GM12878 (cell line): ENCODE measurements around the gene UIMC1. TPM values are rescaled to one million over a fixed set of nuclear protein-coding genes. Genes with fewer than 3 reads are reported as not detected.

Source experiments
- ATAC-seq: fragments of 200-7000 bp; cut with Tn5 transposase; 3 replicates; pipeline ENCODE4 v1.9.1; 2020; ENCODE audit warnings: mild to moderate bottlenecking, moderate library complexity
- BruUV-seq: library from RNA; stranded (reverse); fragments of 400-500 nt; replicated peaks from 2 replicates; lab custom pipeline; 2021; lab: Mats Ljungman, UMichigan
- CTCF ChIA-PET: fragments of 300-600 bp; sonication (Branson Sonifier 250); formaldehyde crosslinking; extraction: SDS; loops from one replicate; lab custom pipeline; 2021; ENCODE audit warnings: inconsistent platforms; lab: Yijun Ruan, JAX
- POLR2A ChIA-PET: fragments of 350-600 bp; formaldehyde crosslinking; extraction: SDS; loops from one replicate; lab custom pipeline; 2021; ENCODE audit warnings: inconsistent platforms; lab: Charles Lee
- RAD21 ChIA-PET: fragments of 300-600 bp; sonication (Branson Sonifier 250); formaldehyde crosslinking; loops from one replicate; lab custom pipeline; 2023; ENCODE audit warnings: antibody characterized with exemption; ENCODE audit not compliant: unreplicated experiment; lab: Charles Lee
- SMC1A ChIA-PET: fragments of 300-600 bp; sonication (Branson Sonifier 250); formaldehyde crosslinking; loops from one replicate; lab custom pipeline; 2023; ENCODE audit not compliant: unreplicated experiment, uncharacterized antibody; lab: Charles Lee
- DNase-seq: peaks from one replicate; pipeline ENCODE4 v3.0.0-alpha.2; 2011; ENCODE audit warnings: low read depth, low spot score
- FAIRE-seq: peaks from 3 replicates; lab custom pipeline; 2011; peaks lifted over from hg19 to GRCh38; lab: Jason Lieb, UNC
- H2AFZ ChIP-seq: 2 replicates; pipeline ENCODE4 v1.6.0; 2011; ENCODE audit warnings: low read depth, low read length, control low read depth; ENCODE audit not compliant: control insufficient read depth
- H3K27ac ChIP-seq: 2 replicates; pipeline ENCODE4 v1.5.1; 2011; ENCODE audit warnings: control low read depth; ENCODE audit not compliant: control insufficient read depth, insufficient read depth
- H3K27me3 ChIP-seq, 2 experiments: replicated peaks in 1 of 2; 2 replicates each; pipeline versions ENCODE4 v1.6.0 to v1.6.1; 2011; ENCODE audit warnings: low read length in 1 of 2; ENCODE audit not compliant: control insufficient read depth in 2 of 2, insufficient read depth in 2 of 2
- H3K36me3 ChIP-seq, 2 experiments: 2 replicates each; pipeline ENCODE4 v1.5.1; 2011; ENCODE audit warnings: low read length in 1 of 2; ENCODE audit not compliant: control insufficient read depth in 2 of 2, insufficient read depth in 2 of 2
- H3K4me1 ChIP-seq: 2 replicates; pipeline ENCODE4 v1.6.1; 2011; ENCODE audit warnings: mild to moderate bottlenecking, low read length, moderate library complexity, mixed read lengths; ENCODE audit not compliant: control insufficient read depth, insufficient read depth
- H3K4me2 ChIP-seq: 2 replicates; pipeline ENCODE4 v1.6.0; 2011; ENCODE audit warnings: control low read depth; ENCODE audit not compliant: control insufficient read depth, insufficient read depth
- H3K4me3 ChIP-seq: fragments of 200-600 bp; sonication (generic); 2 replicates; pipeline ENCODE4 v1.5.1; 2016
- H3K79me2 ChIP-seq: 2 replicates; pipeline ENCODE4 v1.6.0; 2011; ENCODE audit warnings: low read length; ENCODE audit not compliant: control insufficient read depth, insufficient read depth
- H3K9ac ChIP-seq: 2 replicates; pipeline ENCODE4 v1.8.0; 2011; ENCODE audit warnings: low read length, control low read depth, mixed read lengths; ENCODE audit not compliant: control insufficient read depth, insufficient read depth
- H3K9me3 ChIP-seq: replicated peaks from 3 replicates; pipeline ENCODE4 v1.5.1; 2011; ENCODE audit warnings: mild to moderate bottlenecking, low read length; ENCODE audit not compliant: control insufficient read depth, insufficient read depth
- H4K20me1 ChIP-seq: 2 replicates; pipeline ENCODE4 v1.6.0; 2011; ENCODE audit not compliant: control insufficient read depth, insufficient read depth
- CHD1 ChIP-seq: IDR thresholded peaks from 2 replicates; pipeline ENCODE4 v1.6.1; 2012; ENCODE audit warnings: low read depth, low read length, improper control_type of control experiment
- HCFC1 ChIP-seq: fragments of 150-350 bp; IDR thresholded peaks from 2 replicates; pipeline ENCODE4 v1.6.1; 2014; ENCODE audit warnings: low read length
- IKZF1 ChIP-seq: fragments of 450-650 bp; conservative IDR thresholded peaks from 2 replicates; pipeline ENCODE4 v1.6.1; 2017; ENCODE audit warnings: antibody characterized with exemption, mild to moderate bottlenecking
- MEF2B ChIP-seq: fragments of 450-650 bp; IDR thresholded peaks from 2 replicates; pipeline ENCODE4 v1.6.1; 2018; ENCODE audit warnings: mild to moderate bottlenecking, moderate library complexity; ENCODE audit not compliant: partially characterized antibody, poor library complexity, severe bottlenecking
- POLR2AphosphoS2 ChIP-seq: IDR thresholded peaks from 2 replicates; pipeline ENCODE4 v1.6.1; 2011; ENCODE audit warnings: low read depth, mild to moderate bottlenecking, low read length, improper control_type of control experiment, moderate library complexity
- RB1 ChIP-seq: fragments of 450-650 bp; formaldehyde crosslinking; IDR thresholded peaks from 2 replicates; pipeline ENCODE4 v1.6.1; 2017; ENCODE audit warnings: mild to moderate bottlenecking, borderline replicate concordance
- RBBP5 ChIP-seq: fragments of 200-600 bp; sonication (generic); conservative IDR thresholded peaks from 2 replicates; pipeline ENCODE4 v1.6.1; 2016
- USF1 ChIP-seq: IDR thresholded peaks from 2 replicates; pipeline ENCODE4 v1.6.1; 2011; ENCODE audit warnings: borderline replicate concordance, low read depth, mild to moderate bottlenecking, moderate library complexity, mixed read lengths, low read length; ENCODE audit not compliant: insufficient read depth; ENCODE audit errors: extremely low read length
- WGBS: methylation state at CpG from one replicate; pipeline ENCODE4 v1.1.6; 2016; ENCODE audit warnings: low lambda C conversion rate; ENCODE audit not compliant: insufficient replicate concordance, insufficient coverage; ENCODE audit errors: missing lambda C conversion rate; 5-methylcytosine and 5-hydroxymethylcytosine counted together
- in situ Hi-C: fragments of 300-500 bp; cut with MboI; formaldehyde crosslinking; loops from 9 replicates; pipeline ENCODE4 v1.14.3; 2018; ENCODE audit warnings: mixed read lengths
- intact Hi-C: fragments of 100-400 bp; cut with micrococcal nuclease; formaldehyde crosslinking; loops from one replicate; pipeline ENCODE4 v1.14.2; 2022; ENCODE audit not compliant: unreplicated experiment
- polyA plus RNA-seq, 11 experiments: library from polyadenylated mRNA; depleted of rRNA in 4 of 11; unstranded in 6 of 11; stranded (reverse) in 5 of 11; fragments of >200 nt; fragmentation: Nextera tagmentation in 4 of 11; fragmentation: Illumina TruSeq in 1 of 11; extraction: Ambion mirVana in 4 of 11; extraction: Trizol in 1 of 11; gene quantifications; 1 replicate in 1 of 11; 2 replicates in 10 of 11; pipeline versions ENCODE4 v1.2.1 to v1.2.3, GENCODE V29; 2011 to 2016; ENCODE audit warnings: inconsistent platforms in 2 of 11, missing spikeins in 2 of 11, low read depth in 1 of 11
- total RNA-seq, 4 experiments: library from RNA; depleted of rRNA in 3 of 4; stranded (reverse); fragments of >200 nt in 3 of 4; fragmentation: Illumina TruSeq in 1 of 4; extraction: Trizol in 1 of 4; gene quantifications; 2 replicates each; pipeline versions ENCODE4 v1.2.1 to v1.2.3, GENCODE V29; 2013 to 2021
- TF ChIP-seq, protein P1 (sequence below): fragments of 450-650 bp; IDR thresholded peaks from 2 replicates; pipeline ENCODE4 v1.6.1; 2017; ENCODE audit warnings: mild to moderate bottlenecking, moderate library complexity
- TF ChIP-seq, protein P2 (sequence below): IDR thresholded peaks from 2 replicates; pipeline ENCODE4 v1.6.1; 2012; ENCODE audit warnings: low read depth, low read length, improper control_type of control experiment

UIMC1 gene
- total and polyA plus RNA-seq, 10 of the 15 experiments (the other 5 are each of a cell fraction or from before 2014, with no cell fraction given) = 16.2 to 51.4 (median 32.7) TPM

DNA sequence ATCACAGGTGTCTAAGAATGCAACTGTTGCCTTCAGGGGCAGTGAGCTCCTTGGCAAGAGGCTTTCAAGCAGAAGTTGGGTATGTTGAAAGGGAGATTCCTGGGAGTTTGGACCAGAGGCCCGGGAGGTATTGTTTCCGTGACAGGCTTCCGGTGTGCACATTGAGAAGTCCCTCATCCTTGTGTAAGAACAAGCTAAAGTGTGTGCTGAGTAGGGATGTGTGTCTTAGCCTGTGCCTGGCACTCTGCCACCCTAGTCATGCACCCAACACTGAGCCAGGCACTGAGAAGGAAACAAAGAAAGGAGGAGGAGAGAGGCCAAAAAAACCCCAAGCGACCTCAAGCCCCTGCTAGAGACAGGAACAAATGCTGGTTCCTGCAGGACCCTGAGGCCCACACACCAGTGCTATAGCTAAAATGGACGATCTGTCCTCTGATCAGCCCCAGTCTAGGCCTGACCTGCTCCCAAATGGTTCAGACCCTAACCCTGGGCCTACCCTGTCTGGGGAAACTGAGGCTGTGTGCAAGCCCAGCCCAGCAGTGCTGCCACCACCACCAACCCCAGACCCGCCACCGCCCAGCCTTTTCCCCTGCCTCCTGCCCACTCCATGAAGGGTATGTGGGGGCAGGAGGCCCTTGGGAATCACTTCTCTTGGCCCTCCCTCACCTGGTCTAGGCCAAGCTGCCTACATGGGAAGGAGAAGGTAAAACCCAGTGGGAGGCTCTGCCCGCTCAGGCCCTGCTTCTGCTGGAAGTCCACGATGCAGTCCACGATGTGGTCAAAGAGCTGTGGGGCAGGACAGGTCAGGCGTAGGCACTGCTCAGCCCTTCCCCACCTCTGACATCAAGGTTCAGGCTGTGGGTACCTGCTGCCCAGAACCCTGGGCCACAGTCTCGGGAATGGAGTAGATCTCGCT is 120.0 kb downstream of the UIMC1 start:
- no TSS peak for BruUV-seq
- Histone ChIP-seq H3K36me3 (no peaks in the 10 kb centered on the region), H3K4me3 (no peak overlapping the region)
- CTCF ChIA-PET = no interaction called here
- ATAC-seq = no peak
- in situ Hi-C loops = no loop called here
- TF ChIP-seq MEF2B (no peak), CHD1 (no peak), RB1 (no peak), HCFC1 (no peak), RBBP5 (no peak), POLR2AphosphoS2 (no peak)
- TF ChIP-seq, all 136 proteins: peak for 0
- 43% methylated on average over 13 of the region's 13 CpGs for WGBS
- Histone ChIP-seq H2AFZ (no peak overlapping the region), H3K9me3 (no peaks in the 10 kb centered on the region), H4K20me1 (no peaks in the 10 kb centered on the region), H3K9ac (no peak overlapping the region), H3K27me3 (peaks cover 0 to 4% of the 10 kb centered on the region in 2 experiments; a peak in 2 of 4 replicates), H3K4me2 (no peak overlapping the region), H3K79me2 (no peaks in the 10 kb centered on the region), H3K27ac (no peak overlapping the region), H3K4me1 (no peaks in the 10 kb centered on the region)
- ChIA-PET SMC1A (no interaction called here), RAD21 (interaction anchor here (1.2 kb wide), 1 partner anchor 226 kb away, joined by 3 read pairs; no protein-coding TSS in a partner anchor), POLR2A (interaction anchor here (0.7 kb wide), 1 partner anchor 24 kb away, joined by 3 read pairs; no protein-coding TSS in a partner anchor)
- intact Hi-C loops = no loop called here
- no peak for FAIRE-seq
- no peak for DNase-seq

GRCh38 chr5:176884571-176884890 is 122.0 kb downstream of the UIMC1 start:
- ChIA-PET SMC1A (no interaction called here), CTCF (no interaction called here), RAD21 (no interaction called here), POLR2A (no interaction called here)
- no TSS peak for BruUV-seq
- H3K36me3 ChIP-seq = no peaks in the 10 kb centered on the region
- H3K4me1 ChIP-seq = no peaks in the 10 kb centered on the region
- H3K9me3 ChIP-seq = no peaks in the 10 kb centered on the region
- peaks cover 0 to 4% of the 10 kb centered on the region in 2 experiments; a peak in 3 of 4 replicates for H3K27me3 ChIP-seq
- H3K27ac ChIP-seq = no peak overlapping the region
- H3K4me3 ChIP-seq = no peak overlapping the region
- H3K9ac ChIP-seq = no peak overlapping the region
- in situ Hi-C loops (no loop called here), intact Hi-C loops (no loop called here)
- FAIRE-seq (no peak), ATAC-seq (no peak), DNase-seq (no peak)
- H3K4me2 ChIP-seq = no peak overlapping the region
- no peaks in the 10 kb centered on the region for H4K20me1 ChIP-seq
- no peak overlapping the region for H2AFZ ChIP-seq
- 16% methylated on average over 4 of the region's 4 CpGs for WGBS
- H3K79me2 ChIP-seq = no peaks in the 10 kb centered on the region
- TF ChIP-seq, protein P1, sequence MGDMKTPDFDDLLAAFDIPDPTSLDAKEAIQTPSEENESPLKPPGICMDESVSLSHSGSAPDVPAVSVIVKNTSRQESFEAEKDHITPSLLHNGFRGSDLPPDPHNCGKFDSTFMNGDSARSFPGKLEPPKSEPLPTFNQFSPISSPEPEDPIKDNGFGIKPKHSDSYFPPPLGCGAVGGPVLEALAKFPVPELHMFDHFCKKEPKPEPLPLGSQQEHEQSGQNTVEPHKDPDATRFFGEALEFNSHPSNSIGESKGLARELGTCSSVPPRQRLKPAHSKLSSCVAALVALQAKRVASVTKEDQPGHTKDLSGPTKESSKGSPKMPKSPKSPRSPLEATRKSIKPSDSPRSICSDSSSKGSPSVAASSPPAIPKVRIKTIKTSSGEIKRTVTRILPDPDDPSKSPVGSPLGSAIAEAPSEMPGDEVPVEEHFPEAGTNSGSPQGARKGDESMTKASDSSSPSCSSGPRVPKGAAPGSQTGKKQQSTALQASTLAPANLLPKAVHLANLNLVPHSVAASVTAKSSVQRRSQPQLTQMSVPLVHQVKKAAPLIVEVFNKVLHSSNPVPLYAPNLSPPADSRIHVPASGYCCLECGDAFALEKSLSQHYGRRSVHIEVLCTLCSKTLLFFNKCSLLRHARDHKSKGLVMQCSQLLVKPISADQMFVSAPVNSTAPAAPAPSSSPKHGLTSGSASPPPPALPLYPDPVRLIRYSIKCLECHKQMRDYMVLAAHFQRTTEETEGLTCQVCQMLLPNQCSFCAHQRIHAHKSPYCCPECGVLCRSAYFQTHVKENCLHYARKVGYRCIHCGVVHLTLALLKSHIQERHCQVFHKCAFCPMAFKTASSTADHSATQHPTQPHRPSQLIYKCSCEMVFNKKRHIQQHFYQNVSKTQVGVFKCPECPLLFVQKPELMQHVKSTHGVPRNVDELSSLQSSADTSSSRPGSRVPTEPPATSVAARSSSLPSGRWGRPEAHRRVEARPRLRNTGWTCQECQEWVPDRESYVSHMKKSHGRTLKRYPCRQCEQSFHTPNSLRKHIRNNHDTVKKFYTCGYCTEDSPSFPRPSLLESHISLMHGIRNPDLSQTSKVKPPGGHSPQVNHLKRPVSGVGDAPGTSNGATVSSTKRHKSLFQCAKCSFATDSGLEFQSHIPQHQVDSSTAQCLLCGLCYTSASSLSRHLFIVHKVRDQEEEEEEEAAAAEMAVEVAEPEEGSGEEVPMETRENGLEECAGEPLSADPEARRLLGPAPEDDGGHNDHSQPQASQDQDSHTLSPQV = no peak
- TF ChIP-seq IKZF1 = no peak
- no peak for TF ChIP-seq USF1
- TF ChIP-seq, protein P2, sequence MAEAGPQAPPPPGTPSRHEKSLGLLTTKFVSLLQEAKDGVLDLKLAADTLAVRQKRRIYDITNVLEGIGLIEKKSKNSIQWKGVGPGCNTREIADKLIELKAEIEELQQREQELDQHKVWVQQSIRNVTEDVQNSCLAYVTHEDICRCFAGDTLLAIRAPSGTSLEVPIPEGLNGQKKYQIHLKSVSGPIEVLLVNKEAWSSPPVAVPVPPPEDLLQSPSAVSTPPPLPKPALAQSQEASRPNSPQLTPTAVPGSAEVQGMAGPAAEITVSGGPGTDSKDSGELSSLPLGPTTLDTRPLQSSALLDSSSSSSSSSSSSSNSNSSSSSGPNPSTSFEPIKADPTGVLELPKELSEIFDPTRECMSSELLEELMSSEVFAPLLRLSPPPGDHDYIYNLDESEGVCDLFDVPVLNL = no peak
